RWPE1 (cell line): ENCODE results near the gene CD300LG.

ENCODE experiments used
- CTCF ChIA-PET: fragments of 350-600 bp; sonication (Branson Sonifier 250); formaldehyde crosslinking; extraction: SDS; loops from one replicate; lab custom pipeline; 2021; lab: Yijun Ruan, JAX
- POLR2A ChIA-PET: fragments of 400-600 bp; formaldehyde crosslinking; extraction: SDS; loops from one replicate; lab custom pipeline; 2020; ENCODE audit warnings: antibody characterized with exemption; ENCODE audit not compliant: low non-redundant PET; lab: Yijun Ruan, JAX
- DNase-seq: peaks from one replicate; pipeline ENCODE4 v3.0.0; 2012; ENCODE audit warnings: low spot score
- H3K27ac ChIP-seq: fragments of 450-650 bp; 2 replicates; pipeline ENCODE4 v1.5.1; 2017
- CTCF ChIP-seq: fragments of 450-650 bp; conservative IDR thresholded peaks from 2 replicates; pipeline ENCODE4 v1.5.1; 2017; ENCODE audit warnings: low read depth, mild to moderate bottlenecking

The CD300LG gene

DNA sequence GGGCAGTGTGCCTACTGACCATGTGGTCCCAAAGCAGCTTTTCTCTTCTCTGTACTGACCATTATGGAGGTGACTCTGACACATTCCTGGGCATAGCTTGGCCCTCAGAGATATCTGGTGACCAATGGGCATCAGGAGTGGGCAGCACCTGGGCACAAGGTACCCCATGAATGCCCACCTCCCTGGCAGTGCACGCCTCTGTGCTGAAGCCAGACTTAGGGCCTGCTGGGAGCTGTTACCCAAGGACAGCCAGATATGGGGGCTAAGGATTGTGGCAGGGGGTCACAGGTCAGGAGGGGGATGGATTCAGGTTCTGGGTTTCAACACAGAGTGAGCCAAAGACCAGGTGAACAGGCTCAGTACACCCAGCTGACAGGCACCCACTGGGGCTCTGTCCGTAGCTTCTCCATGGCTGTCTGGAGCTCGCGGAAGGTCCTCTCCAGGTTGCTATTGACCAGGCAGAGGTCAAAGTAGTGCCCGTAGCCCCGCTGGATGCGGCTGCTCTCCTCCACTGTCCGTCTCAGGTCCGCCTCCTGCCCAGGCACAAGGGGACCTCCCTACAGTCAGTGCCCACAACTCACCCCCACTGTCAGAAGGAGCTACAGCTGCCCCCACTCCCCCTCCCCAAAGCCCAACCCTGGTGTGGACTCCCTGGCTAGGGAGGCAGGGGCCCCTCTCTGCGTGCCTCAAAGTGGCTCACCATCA is 30.6 kb downstream of the CD300LG start:
- DNase-seq = no peak
- no peak for TF ChIP-seq CTCF
- ChIA-PET CTCF (interaction anchor here (0.6 to 4.2 kb wide), 26 partner anchors 9 to 960 kb away, joined by 3 to 56 read pairs (median 4); partner anchors contain the start of gene CD300LG), POLR2A (interaction anchor here (0.6 kb wide), 1 partner anchor 527 kb away, joined by 4 read pairs; no protein-coding TSS in a partner anchor)
- H3K27ac ChIP-seq = no peak overlapping the region

DNA sequence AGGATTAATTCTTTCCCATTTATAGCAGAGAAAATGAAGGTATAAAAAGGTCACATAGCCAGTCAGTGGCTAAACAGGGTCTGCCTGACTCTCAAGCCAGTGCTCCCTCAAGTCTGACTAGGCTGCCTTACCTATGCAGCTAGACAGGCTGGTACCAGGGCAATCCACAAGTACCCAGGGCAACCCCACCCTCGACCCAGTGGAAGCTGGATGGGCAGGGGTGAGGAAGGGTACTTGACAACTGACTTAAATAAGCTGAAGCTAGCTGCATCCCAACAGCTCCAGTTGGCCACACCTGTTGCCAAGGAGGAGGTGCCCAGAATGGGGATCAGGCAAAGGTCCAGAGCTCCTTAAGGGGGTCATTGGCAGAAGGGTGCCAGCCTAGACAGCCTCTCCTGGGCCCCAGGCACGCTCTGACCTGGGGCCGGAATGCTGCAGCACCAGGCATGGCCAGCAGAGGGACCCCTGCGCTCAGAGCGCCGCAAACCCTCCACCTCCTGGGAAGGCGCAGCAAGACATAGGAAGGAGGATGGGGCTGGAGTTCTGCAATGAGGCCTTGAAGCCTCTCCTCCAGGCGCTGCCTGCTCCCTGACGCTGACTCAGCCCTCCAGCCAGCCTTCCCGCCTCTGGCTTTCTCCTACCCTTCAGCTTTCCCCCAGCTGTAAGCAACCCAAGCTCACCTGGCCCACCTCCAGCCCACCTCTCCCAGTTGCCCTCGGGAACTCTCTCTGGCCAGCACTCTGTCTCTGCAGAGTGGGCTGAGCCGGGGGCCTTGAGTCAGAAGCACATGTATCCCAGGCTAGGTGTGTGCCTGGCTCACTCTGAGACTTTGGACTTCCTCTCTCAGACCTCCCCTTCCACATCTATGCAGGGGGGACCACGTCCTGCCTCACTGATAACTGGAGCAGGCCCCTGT is 31.5 kb downstream of the CD300LG start:
- CTCF ChIA-PET = interaction anchor here (0.6 to 4.2 kb wide), 29 partner anchors 10 to 961 kb away, joined by 3 to 56 read pairs (median 4); partner anchors contain the start of gene CD300LG
- peak; percentile 98 for TF ChIP-seq CTCF
- H3K27ac ChIP-seq = peak overlapping the region; percentile 57
- DNase-seq = peak; percentile 91
- POLR2A ChIA-PET = interaction anchor here (0.6 kb wide), 1 partner anchor 526 kb away, joined by 4 read pairs; no protein-coding TSS in a partner anchor

DNA sequence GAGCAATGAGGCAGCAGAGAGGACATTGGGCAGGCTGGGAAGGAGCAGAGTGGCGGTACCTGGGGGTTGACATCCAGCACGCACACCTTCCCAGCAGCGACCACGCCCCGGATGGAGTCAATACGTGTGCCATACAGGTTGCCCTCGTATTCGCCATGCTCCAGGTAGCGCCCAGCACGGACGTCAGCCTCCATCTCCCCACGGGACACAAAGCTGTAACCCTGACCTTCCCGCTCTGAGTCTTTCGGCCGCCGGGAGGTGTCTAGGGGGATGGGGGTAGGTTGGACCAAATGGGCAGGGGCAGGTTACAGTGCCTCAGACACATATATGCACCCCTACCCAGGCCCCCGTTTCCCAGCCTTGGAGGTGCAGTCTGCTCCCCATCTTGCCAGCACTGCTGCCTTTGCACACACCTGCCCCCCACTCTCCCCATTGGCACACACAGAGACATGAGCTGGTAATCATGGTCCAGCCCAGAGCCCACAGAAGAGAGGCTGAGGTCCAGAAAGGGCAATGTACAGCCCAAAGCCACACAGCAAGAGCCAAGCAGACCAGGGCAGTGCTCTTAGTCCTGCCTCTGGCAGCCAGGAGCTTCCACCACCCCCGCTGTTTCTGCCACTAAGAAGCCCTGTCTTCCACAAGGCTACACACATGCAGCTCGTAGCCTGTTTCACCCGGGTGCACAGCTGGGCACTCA is 32.9 kb downstream of the CD300LG start:
- ChIA-PET CTCF (interaction anchor here (0.6 to 4.2 kb wide), 10 partner anchors 9 to 114 kb away, joined by 3 to 56 read pairs (median 4); partner anchors contain the start of gene CD300LG), POLR2A (no interaction called here)
- TF ChIP-seq CTCF = no peak
- no peak for DNase-seq
- H3K27ac ChIP-seq = no peak overlapping the region

DNA sequence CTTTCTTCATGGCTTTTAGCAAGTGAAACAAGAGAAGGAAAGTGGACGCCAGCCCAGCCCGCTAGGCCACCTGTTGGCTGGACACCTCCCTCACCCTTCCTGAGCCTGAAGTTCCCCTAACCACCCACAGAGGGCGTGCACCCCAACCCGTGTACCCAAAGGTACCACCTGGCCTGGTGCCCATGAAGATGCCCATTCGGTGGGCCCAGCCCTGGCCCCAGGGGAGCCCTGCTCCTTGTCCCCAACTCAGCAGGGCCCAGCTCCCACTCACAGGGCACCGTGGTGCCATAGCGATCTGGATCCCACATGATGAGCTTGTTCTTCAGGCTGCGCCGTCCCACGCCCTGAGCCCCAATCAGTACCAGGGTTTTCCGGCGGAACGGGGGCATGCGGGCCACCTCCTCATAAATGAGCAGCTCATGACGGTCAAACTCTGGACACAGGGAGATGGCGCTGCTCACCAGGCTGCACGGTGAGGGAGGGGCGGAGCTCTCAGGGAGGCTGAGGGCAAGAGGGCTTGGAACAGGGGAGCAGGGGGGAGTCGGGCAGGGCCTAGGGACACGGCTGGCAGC is 33.5 kb downstream of the CD300LG start:
- peak; percentile 83 for TF ChIP-seq CTCF
- peak; percentile 59 for DNase-seq
- ChIA-PET CTCF (interaction anchor here (0.6 to 4.2 kb wide), 9 partner anchors 8 to 114 kb away, joined by 3 to 56 read pairs (median 3); no protein-coding TSS in a partner anchor), POLR2A (no interaction called here)
- H3K27ac ChIP-seq = no peak overlapping the region

DNA sequence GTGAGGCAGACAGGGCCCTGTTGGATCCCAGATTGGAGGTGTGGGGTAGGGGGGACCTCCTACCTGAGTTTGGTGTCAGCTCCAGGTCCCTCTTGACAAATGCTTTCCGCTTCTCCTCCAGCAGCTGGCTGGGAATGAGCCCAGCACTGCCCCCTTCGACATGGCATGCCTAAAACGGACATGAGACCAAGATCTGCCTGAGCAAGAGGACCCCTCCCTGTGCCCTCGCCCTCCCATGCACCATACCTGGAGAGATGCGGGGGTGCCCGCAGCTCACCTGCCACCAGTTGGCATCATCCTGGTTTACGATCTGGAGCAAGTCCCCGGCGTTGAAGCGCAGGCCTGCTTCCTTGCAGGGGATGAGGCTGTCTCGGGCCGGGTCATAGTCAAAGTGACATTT is 34.2 kb downstream of the CD300LG start:
- no peak overlapping the region for H3K27ac ChIP-seq
- TF ChIP-seq CTCF = no peak
- POLR2A ChIA-PET = no interaction called here
- CTCF ChIA-PET = interaction anchor here (0.6 to 4.2 kb wide), 7 partner anchors 13 to 1107 kb away, joined by 3 to 56 read pairs (median 3); no protein-coding TSS in a partner anchor
- no peak for DNase-seq
